Measurements from ENCODE around the gene CYB5A. TPM values are rescaled to one million over a fixed set of nuclear protein-coding genes. Genes with fewer than 3 reads are reported as not detected.

The CYB5A gene
- total and polyA plus RNA-seq, 7 donors, result 13.4 to 35.6 (median 27.0) TPM

DNA sequence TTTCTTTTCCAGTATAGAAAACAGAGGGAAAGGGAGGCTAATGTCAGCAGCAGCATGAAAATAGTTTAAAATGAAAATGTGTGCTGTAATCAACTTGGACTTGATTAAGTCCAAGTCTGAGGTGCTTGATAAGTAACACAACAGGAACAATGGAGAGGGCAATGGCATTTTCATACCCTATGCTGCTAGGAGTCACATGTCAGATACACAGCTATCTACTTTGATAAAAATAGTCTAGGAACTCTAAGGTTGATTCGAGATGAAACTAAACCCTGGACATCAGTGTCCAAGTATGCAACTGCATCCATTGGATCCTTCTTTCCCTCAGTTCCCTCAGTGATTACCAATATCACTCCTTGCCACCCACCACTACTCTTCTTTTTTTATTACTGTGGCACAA lies 19.2 kb upstream of the CYB5A start:
- Histone ChIP-seq H3K4me3 (no peak overlapping the region), H3K4me1 (no peaks in the 10 kb centered on the region), H3K27ac (no peak overlapping the region), H3K27me3 (ENCODE audit: insufficient read depth in 3 of 3, low read length in 2 of 3) (peaks cover 2 to 10% (median 4%) of the 10 kb centered on the region in 3 donors), H3K9me3 (no peaks in the 10 kb centered on the region), H3K36me3 (ENCODE audit: insufficient read depth in 1 of 2, low read depth in 1 of 2) (no peaks in the 10 kb centered on the region)
- no peak for DNase-seq
- TF ChIP-seq, protein P1, sequence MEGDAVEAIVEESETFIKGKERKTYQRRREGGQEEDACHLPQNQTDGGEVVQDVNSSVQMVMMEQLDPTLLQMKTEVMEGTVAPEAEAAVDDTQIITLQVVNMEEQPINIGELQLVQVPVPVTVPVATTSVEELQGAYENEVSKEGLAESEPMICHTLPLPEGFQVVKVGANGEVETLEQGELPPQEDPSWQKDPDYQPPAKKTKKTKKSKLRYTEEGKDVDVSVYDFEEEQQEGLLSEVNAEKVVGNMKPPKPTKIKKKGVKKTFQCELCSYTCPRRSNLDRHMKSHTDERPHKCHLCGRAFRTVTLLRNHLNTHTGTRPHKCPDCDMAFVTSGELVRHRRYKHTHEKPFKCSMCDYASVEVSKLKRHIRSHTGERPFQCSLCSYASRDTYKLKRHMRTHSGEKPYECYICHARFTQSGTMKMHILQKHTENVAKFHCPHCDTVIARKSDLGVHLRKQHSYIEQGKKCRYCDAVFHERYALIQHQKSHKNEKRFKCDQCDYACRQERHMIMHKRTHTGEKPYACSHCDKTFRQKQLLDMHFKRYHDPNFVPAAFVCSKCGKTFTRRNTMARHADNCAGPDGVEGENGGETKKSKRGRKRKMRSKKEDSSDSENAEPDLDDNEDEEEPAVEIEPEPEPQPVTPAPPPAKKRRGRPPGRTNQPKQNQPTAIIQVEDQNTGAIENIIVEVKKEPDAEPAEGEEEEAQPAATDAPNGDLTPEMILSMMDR (IDR thresholded peaks at IDR 0.05), result no peak
- 36 to 87% (median 68%) methylated on average over 1 of the region's 1 CpG for WGBS, 3 donors
- no peak for ATAC-seq
- intact Hi-C loops (cut with DNase I), result no loop called here

DNA sequence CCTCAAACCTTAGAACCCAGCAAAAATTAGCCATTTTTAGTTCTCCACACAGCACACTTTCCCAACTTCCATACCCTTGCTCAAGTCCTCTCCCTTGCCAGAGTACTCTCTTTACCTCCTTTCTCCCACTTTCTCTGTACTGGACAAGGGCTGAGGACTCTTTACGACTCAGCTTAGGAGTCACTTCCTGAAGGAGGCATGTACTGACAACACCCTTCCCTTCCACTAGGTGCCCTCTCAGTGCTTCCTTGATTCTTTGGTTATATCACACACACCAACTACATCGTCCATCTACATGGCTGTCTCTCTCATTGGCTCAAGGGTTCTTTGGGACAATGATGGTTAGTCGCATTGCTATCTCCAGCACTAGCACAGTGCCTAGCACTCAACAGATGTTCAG lies 18.6 kb upstream of the CYB5A start:
- no peak for ATAC-seq
- Histone ChIP-seq H3K36me3 (ENCODE audit: insufficient read depth in 1 of 2, low read depth in 1 of 2) (no peaks in the 10 kb centered on the region), H3K4me3 (no peak overlapping the region), H3K4me1 (no peaks in the 10 kb centered on the region), H3K27me3 (ENCODE audit: insufficient read depth in 3 of 3, low read length in 2 of 3) (peaks cover 2 to 10% (median 4%) of the 10 kb centered on the region in 3 donors), H3K9me3 (no peaks in the 10 kb centered on the region), H3K27ac (no peak overlapping the region)
- TF ChIP-seq, protein P1 (IDR thresholded peaks at IDR 0.05), result peak; percentile 8
- intact Hi-C loops (cut with DNase I), result no loop called here
- DNase-seq, result no peak
- WGBS, 3 donors, result 35 to 53% (median 46%) methylated on average over 3 of the region's 3 CpGs

DNA sequence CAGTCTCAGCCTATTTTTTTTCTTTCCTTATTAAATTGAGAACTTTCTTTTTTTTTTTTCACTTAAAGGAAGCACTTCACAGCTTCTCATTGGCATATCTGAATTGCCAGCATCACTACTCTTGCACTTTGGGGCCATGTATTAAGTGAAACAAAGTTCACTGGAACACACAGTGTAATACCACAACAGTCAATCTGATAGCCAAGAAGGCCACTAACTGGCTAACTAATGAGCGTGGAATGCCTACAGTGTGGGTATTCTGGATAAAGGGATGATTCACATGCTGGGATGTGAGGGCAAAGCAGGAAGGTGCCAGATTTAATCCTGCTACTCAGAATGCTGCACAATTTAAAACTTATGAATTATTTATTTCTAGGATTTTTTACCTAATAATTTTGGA lies 12.2 kb upstream of the CYB5A start:
- H3K27me3 ChIP-seq (ENCODE audit: insufficient read depth in 3 of 3, low read length in 2 of 3), result peaks cover 0 to 2% (median 0%) of the 10 kb centered on the region in 3 donors
- H3K4me3 ChIP-seq, result no peak overlapping the region
- H3K27ac ChIP-seq, result no peak overlapping the region
- H3K36me3 ChIP-seq (ENCODE audit: insufficient read depth in 1 of 2, low read depth in 1 of 2), result no peaks in the 10 kb centered on the region
- WGBS, 3 donors, result 66 to 78% (median 70%) methylated on average over 1 of the region's 1 CpG
- H3K9me3 ChIP-seq, result no peaks in the 10 kb centered on the region
- TF ChIP-seq, protein P1 (IDR thresholded peaks at IDR 0.05), result no peak
- ATAC-seq, result no peak
- no peaks in the 10 kb centered on the region for H3K4me1 ChIP-seq
- no peak for DNase-seq
- intact Hi-C loops (cut with DNase I), result no loop called here

DNA sequence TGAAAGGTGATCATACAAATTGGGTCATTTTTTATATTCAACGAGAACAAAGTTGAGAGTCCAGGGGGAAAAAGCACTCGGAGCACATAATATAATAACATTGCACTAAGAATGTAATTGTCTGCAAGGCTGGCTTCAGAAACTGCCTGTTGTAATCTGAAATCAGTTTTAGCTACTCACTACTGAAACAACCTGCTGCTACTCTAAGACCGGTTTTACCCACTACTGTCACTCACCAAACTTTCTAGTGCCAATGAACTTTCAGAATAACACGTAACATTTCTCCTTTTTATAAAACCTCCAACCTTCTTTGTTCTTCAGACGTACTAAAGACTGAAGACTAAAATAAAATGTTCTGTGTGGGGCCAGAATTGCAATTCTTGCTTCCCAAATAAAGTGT lies 11.5 kb upstream of the CYB5A start:
- Histone ChIP-seq H3K4me1 (no peaks in the 10 kb centered on the region), H3K36me3 (ENCODE audit: insufficient read depth in 1 of 2, low read depth in 1 of 2) (no peaks in the 10 kb centered on the region), H3K27ac (no peak overlapping the region), H3K9me3 (no peaks in the 10 kb centered on the region), H3K27me3 (ENCODE audit: insufficient read depth in 3 of 3, low read length in 2 of 3) (peaks cover 0 to 2% (median 0%) of the 10 kb centered on the region in 3 donors), H3K4me3 (no peak overlapping the region)
- ATAC-seq (no peak), DNase-seq (no peak)
- 59 to 78% (median 74%) methylated on average over 5 of the region's 5 CpGs for WGBS, 3 donors
- TF ChIP-seq, protein P1 (IDR thresholded peaks at IDR 0.05), result no peak
- intact Hi-C loops (cut with DNase I), result no loop called here

DNA sequence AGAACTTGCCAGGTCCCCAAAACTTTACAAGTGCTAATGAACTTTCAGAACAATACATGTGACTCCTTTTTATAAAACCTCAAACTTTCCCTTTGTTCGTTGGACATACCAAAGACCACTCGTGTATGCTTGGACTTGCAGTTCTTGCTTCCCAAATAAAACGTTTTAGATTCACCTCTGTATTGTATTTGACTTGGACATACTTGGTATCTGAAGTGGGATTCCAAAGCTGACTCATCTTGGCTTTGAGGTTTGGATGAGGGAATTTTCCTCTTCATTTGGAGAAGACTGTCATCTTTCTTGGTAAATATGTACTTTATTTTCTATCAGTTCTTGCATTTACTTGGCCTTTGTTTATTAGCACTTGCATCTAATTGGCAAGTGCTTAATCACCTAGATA lies 8.0 kb upstream of the CYB5A start:
- Histone ChIP-seq H3K27ac (no peak overlapping the region), H3K4me3 (no peak overlapping the region), H3K9me3 (no peaks in the 10 kb centered on the region), H3K4me1 (no peaks in the 10 kb centered on the region), H3K27me3 (ENCODE audit: insufficient read depth in 3 of 3, low read length in 2 of 3) (no peaks in the 10 kb centered on the region), H3K36me3 (ENCODE audit: insufficient read depth in 1 of 2, low read depth in 1 of 2) (no peaks in the 10 kb centered on the region)
- DNase-seq (no peak), ATAC-seq (no peak)
- TF ChIP-seq, protein P1 (IDR thresholded peaks at IDR 0.05), result no peak
- 78 to 82% (median 79%) methylated on average over 3 of the region's 3 CpGs for WGBS, 3 donors
- intact Hi-C loops (cut with DNase I), result loop anchor here in 1 of 2 donors (10.0 kb wide), 1 partner anchor 195 kb away; the partner anchor contains the start of gene CNDP2
